Activated CD4-positive, alpha-beta T cell treated with anti-CD3 and anti-CD28 coated beads, Interleukin-2, amount 10 ng/mL, durations not matched to agents 7 days and 5 days (primary cell): ENCODE measurements around the gene SPRED2. TPM values are rescaled to one million over a fixed set of nuclear protein-coding genes. Genes with fewer than 3 reads are reported as not detected.
"Not testable (repeated sequence)": the region's sequence is repeated elsewhere in the genome, so short reads cannot be mapped to it uniquely, and the experiment has no call there.

Source experiments
- CTCF ChIA-PET: fragments of 350-600 bp; sonication (Branson Sonifier 250); formaldehyde crosslinking; loops from one replicate; lab custom pipeline; 2021; ENCODE audit warnings: antibody characterized with exemption; lab: Charles Lee
- POLR2A ChIA-PET: fragments of 350-600 bp; sonication (Branson Sonifier 250); formaldehyde crosslinking; loops from one replicate; lab custom pipeline; 2021; ENCODE audit warnings: antibody characterized with exemption; lab: Charles Lee
- DNase-seq: peaks from one replicate; pipeline ENCODE4 v3.0.0-alpha.2; 2020
- H3K27ac Mint-ChIP-seq: one replicate; pipeline ENCODE4 v1.8.0; 2021; ENCODE audit warnings: mild to moderate bottlenecking, moderate library complexity, mixed read lengths
- H3K27me3 Mint-ChIP-seq: one replicate; pipeline ENCODE4 v1.8.0; 2021; ENCODE audit warnings: mixed read lengths
- H3K36me3 Mint-ChIP-seq: one replicate; pipeline ENCODE4 v1.8.0; 2021; ENCODE audit warnings: low read depth, mixed read lengths
- H3K4me1 Mint-ChIP-seq: one replicate; pipeline ENCODE4 v1.8.0; 2021; ENCODE audit warnings: mixed read lengths
- H3K4me3 Mint-ChIP-seq: one replicate; pipeline ENCODE4 v1.8.0; 2021; ENCODE audit warnings: mild to moderate bottlenecking, moderate library complexity, mixed read lengths
- H3K9me3 Mint-ChIP-seq: one replicate; pipeline ENCODE4 v1.8.0; 2021; ENCODE audit warnings: mixed read lengths
- total RNA-seq, 2 experiments: library from RNA; stranded (reverse); gene quantifications; one replicate each; pipeline ENCODE4 v1.2.3, GENCODE V29; 2021

The SPRED2 gene
- total RNA-seq, 2 experiments from 2014 or later = 6.2 to 8.1 TPM

DNA sequence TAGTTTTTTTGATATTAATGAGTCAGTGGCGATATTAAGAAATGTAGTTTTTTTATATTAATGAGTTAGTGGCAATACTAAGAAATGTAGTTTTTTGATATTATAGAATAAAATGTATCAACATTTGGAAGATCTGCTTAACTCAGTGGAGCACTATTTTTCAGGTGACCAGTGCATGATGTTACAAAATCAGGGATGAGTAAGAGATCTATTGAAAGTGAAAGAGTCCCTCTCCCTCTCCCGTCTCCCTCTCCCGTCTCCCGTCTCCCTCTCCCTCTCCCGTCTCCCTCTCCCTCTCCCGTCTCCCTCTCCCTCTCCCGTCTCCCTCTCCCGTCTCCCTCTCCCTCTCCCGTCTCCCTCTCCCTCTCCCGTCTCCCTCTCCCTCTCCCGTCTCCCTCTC is 94.5 kb downstream of the SPRED2 start:
- H3K4me3 Mint-ChIP-seq, H3K27ac Mint-ChIP-seq, CTCF ChIA-PET, H3K4me1 Mint-ChIP-seq, DNase-seq, H3K36me3 Mint-ChIP-seq, H3K27me3 Mint-ChIP-seq, H3K9me3 Mint-ChIP-seq, POLR2A ChIA-PET: not testable (repeated sequence)

DNA sequence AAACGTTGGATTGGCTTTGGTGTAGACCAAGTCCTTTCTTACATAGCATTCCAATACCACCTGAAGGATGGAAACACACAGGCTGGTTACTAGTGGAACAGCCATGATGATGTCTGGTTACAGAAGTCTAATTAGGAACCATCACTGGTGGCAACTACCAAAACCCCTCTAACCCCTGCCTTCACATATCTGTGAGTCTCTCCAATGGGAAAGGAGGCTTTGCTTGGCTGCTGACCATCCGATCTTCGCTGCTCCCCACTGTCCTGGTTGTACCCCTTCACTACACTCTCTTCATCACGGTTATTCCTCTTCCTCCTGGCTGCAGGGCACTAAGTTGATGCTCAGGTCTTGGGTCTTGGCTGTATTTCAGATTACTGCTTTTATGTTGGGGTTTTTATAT is 97.7 kb downstream of the SPRED2 start:
- Mint-ChIP-seq H3K9me3 (no peaks in the 10 kb centered on the region), H3K4me1 (no peaks in the 10 kb centered on the region), H3K27me3 (no peaks in the 10 kb centered on the region), H3K36me3 (peaks cover 7% of the 10 kb centered on the region), H3K4me3 (no peak overlapping the region), H3K27ac (no peak overlapping the region)
- POLR2A ChIA-PET = no interaction called here
- CTCF ChIA-PET = no interaction called here
- no peak for DNase-seq

DNA sequence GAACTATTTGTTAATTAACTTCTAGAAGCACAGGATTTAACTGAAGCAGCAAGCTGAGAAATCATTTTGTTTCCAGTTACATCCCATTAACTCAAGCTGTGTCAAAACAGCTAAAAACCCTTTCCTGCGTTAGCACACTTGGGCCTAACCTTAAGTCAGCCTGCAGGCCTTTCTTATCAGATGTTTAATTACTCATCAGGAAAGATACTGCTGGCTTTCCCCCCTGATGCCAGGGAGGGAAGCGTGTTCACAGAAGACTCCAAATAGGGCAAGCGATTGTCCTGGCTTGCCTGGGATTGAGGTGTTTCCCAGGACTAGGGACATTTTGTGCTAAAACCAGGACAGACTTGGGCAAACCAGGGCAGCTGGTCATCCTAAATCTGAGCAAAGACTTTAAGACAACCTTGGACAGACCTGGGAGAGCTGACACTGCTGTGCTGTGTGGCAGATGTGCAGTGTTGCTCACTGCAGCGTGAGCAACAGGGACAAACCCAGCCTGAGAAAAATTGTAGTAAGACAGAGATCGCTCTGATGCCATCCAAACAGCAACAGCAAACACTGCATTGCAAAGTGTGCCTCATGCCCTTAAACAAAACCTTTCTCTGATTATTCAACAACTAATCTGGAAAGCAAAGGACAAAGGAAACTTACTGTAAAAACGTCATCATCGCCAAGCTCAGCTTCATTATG is 100.9 kb downstream of the SPRED2 start:
- H3K4me3 Mint-ChIP-seq = no peak overlapping the region
- ChIA-PET POLR2A (no interaction called here), CTCF (interaction anchor here (0.8 to 1.1 kb wide), 3 partner anchors 16 to 139 kb away, joined by 3 read pairs; no protein-coding TSS in a partner anchor)
- no peaks in the 10 kb centered on the region for H3K4me1 Mint-ChIP-seq
- H3K9me3 Mint-ChIP-seq = no peaks in the 10 kb centered on the region
- no peaks in the 10 kb centered on the region for H3K27me3 Mint-ChIP-seq
- DNase-seq = no peak
- H3K27ac Mint-ChIP-seq = no peak overlapping the region
- peaks cover 7% of the 10 kb centered on the region for H3K36me3 Mint-ChIP-seq

DNA sequence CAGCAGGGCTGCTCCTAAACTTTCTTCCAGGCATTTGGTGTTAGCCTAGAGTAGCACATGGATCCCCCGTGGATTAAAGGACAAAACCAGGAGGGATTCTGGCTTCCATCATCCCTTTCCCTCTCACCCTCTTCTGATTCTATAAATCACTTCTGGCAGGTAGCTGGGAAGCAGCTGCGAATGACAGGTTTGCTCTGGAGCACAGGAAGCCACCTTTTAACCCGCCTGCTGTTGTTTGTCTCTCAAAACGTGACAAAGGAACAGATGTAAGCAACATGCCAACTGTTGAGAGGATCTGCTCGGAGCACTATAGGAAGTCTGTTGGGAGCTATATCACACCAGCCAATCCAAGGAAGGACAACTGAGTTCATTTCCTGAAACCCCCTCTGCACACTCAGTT is 102.9 kb downstream of the SPRED2 start:
- POLR2A ChIA-PET = no interaction called here

DNA sequence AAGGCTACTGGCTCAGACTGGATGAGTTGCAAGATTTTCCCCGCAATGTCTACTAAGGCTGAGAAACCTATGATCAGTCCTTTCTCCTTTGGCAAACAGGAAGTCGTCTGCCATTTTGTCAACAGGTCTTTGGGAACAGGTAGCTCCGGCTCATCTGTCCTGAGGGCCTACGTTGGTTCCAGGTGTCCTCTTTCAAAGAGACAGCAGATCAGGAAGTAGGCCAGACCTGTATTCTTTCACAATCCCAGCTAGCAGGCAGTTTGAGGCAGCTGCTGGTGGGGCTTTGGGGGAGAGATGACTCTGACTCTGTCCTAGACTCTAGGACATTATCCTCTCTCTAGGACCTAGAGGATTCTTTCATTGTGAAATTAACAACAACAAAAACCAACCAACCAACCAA is 106.1 kb downstream of the SPRED2 start:
- Mint-ChIP-seq H3K4me3 (no peak overlapping the region), H3K36me3 (no peaks in the 10 kb centered on the region), H3K27ac (no peak overlapping the region), H3K9me3 (no peaks in the 10 kb centered on the region), H3K4me1 (no peaks in the 10 kb centered on the region), H3K27me3 (no peaks in the 10 kb centered on the region)
- no peak for DNase-seq
- ChIA-PET POLR2A (no interaction called here), CTCF (interaction anchor here (0.6 to 0.8 kb wide), 2 partner anchors 17 to 29 kb away, joined by 3 to 5 read pairs; no protein-coding TSS in a partner anchor)

More for the DNA sequence above, 102.9 kb downstream of the SPRED2 start:
- CTCF ChIA-PET = interaction anchor here (1.5 kb wide), 1 partner anchor 11 kb away, joined by 4 read pairs; no protein-coding TSS in a partner anchor
- Mint-ChIP-seq H3K4me1 (no peaks in the 10 kb centered on the region), H3K4me3 (no peak overlapping the region), H3K27me3 (no peaks in the 10 kb centered on the region), H3K27ac (no peak overlapping the region), H3K9me3 (no peaks in the 10 kb centered on the region), H3K36me3 (peaks cover 7% of the 10 kb centered on the region)
- DNase-seq = no peak

DNA sequence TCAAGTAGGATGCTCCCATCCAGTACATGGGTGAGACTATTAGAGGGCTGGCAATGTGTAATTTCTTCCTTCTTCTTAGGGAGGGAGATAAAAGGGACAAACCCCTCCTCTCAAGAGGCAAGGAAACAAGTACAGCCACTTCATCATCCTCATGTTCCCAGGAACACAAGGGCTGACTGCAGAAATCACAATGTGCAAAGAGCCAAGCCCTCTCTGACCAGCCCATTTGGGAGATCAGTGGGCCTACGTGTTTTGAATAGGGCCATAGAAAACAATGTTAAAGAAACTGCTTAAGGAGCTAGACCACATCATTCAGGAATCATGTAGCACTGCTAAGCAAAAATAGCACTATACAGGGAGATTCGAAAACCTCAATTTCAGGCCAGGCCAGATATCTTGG is 107.3 kb downstream of the SPRED2 start:
- no peaks in the 10 kb centered on the region for H3K27me3 Mint-ChIP-seq
- H3K27ac Mint-ChIP-seq = no peak overlapping the region
- no peaks in the 10 kb centered on the region for H3K9me3 Mint-ChIP-seq
- no peak for DNase-seq
- ChIA-PET CTCF (no interaction called here), POLR2A (no interaction called here)
- H3K36me3 Mint-ChIP-seq = no peaks in the 10 kb centered on the region
- H3K4me3 Mint-ChIP-seq = no peak overlapping the region
- H3K4me1 Mint-ChIP-seq = peaks cover 9% of the 10 kb centered on the region

DNA sequence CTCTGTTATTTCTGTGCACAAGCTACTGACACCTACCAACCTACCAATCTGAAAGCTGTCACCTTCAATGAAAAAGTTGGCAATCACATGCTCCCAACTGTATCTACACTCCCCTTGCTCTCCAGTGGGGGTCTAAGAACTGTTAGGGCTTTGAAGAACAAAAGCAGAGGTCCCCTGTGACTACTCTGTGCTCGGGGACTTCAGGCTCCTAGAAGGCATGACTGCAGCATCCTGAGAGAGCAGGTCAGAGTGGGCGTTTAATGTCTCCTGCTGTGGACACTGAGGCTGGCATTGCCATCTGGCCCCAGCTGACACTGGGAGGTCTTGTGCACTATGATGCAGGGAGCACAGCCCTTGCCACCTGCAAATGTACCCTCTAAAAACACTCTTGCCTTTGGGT is 111.5 kb downstream of the SPRED2 start:
- Mint-ChIP-seq H3K9me3 (peaks cover 4% of the 10 kb centered on the region), H3K27ac (no peak overlapping the region), H3K27me3 (no peaks in the 10 kb centered on the region), H3K4me1 (peaks cover 19% of the 10 kb centered on the region), H3K4me3 (no peak overlapping the region), H3K36me3 (peaks cover 4% of the 10 kb centered on the region)
- no peak for DNase-seq
- ChIA-PET CTCF (interaction anchor here (0.6 to 2.0 kb wide), 9 partner anchors 19 to 265 kb away, joined by 3 to 8 read pairs (median 3); no protein-coding TSS in a partner anchor), POLR2A (no interaction called here)

DNA sequence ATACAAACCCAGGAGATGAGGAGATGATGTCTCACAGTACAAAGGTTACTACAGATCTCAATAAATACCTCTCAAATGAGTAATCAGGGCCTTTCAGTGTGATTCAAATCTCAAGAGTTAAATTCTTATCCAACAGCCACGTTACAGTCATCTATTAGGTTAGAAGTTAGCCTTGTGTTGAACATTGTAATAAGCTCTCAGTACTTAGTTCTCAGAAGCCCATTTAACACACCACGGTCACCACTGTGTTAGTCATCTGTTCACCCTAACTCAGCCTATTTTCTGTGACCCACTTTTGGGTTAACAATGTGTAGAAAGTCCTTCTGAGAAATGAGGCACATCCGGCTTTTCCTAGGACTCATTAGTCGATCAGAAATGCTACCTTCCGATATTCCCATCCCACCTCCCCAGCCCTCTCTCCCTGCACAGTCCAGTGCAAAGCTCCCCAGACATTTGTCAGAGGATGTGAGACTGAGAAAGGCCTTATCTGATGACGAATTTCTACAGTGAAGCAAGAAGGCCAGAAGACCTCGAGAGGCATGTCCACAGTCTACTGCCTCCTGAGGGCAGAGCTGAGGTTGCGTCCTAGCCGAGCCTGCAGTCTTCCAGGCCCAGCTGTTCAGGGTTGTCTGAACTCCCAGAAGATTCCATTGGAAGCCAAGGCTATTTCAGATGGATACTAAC is 112.2 kb downstream of the SPRED2 start:
- Mint-ChIP-seq H3K36me3 (peaks cover 4% of the 10 kb centered on the region), H3K9me3 (peaks cover 4% of the 10 kb centered on the region), H3K4me1 (peaks cover 19% of the 10 kb centered on the region), H3K27me3 (no peaks in the 10 kb centered on the region), H3K4me3 (no peak overlapping the region), H3K27ac (no peak overlapping the region)
- CTCF ChIA-PET = interaction anchor here (0.6 to 2.0 kb wide), 12 partner anchors 11 to 356 kb away, joined by 3 to 8 read pairs (median 4); no protein-coding TSS in a partner anchor
- DNase-seq = no peak
- POLR2A ChIA-PET = no interaction called here

DNA sequence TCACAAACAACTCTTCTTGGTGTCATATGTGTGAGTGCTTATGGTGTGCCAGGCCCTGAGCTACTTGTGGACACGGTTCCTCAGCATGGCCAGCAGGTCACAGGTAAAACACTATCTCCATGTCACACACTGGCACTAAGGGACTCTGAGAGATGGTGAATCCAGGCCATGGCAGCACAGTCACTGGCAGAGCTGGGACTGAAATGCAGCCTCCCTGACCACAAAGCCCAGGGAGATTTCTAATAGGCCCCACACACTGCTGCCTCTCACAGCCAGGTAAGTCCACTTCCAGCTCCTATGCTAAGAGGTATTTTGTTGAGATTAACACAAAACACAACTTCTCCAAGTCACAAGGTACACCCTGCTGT is 112.7 kb downstream of the SPRED2 start:
- DNase-seq = no peak
- POLR2A ChIA-PET = no interaction called here
- peak overlapping the region; percentile 46 for H3K27ac Mint-ChIP-seq
- peaks cover 4% of the 10 kb centered on the region for H3K36me3 Mint-ChIP-seq
- H3K9me3 Mint-ChIP-seq = peaks cover 4% of the 10 kb centered on the region
- H3K4me3 Mint-ChIP-seq = no peak overlapping the region
- H3K27me3 Mint-ChIP-seq = no peaks in the 10 kb centered on the region
- H3K4me1 Mint-ChIP-seq = peaks cover 19% of the 10 kb centered on the region
- CTCF ChIA-PET = interaction anchor here (0.6 to 2.0 kb wide), 8 partner anchors 10 to 357 kb away, joined by 3 to 8 read pairs (median 4); no protein-coding TSS in a partner anchor

DNA sequence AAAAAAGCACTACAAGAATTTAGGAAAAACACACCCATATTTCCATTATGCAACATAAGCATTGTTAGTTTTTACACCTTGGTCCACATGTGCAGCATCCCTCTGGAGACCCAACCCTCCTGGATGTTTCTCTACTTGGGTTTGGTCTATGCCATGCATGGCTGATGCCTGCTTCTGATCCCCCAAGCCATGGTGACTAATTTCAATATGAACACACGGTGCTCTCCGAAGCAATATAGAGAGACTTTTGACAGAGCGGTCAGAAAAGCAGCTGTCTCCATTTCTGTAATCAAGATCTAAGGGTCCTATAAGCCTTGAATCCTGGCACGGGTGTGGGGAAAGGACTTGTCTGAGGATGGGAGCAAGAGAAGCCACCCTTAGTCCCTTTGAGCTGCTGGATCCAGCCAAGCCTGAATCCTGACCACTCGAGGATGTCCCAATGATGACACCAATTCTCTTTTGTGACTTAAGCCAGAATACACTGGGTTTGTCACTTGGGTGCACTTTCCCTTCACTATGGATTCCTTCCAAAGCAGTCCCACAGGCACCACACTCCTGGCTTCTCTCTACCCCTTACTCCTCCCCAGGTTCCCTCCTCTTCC is 113.2 kb downstream of the SPRED2 start:
- Mint-ChIP-seq H3K27me3 (no peaks in the 10 kb centered on the region), H3K36me3 (peaks cover 4% of the 10 kb centered on the region), H3K9me3 (peaks cover 4% of the 10 kb centered on the region), H3K4me3 (no peak overlapping the region), H3K4me1 (peaks cover 19% of the 10 kb centered on the region), H3K27ac (peak overlapping the region; percentile 46)
- ChIA-PET CTCF (interaction anchor here (0.8 to 2.0 kb wide), 5 partner anchors 10 to 43 kb away, joined by 3 to 8 read pairs (median 5); no protein-coding TSS in a partner anchor), POLR2A (no interaction called here)
- DNase-seq = no peak

DNA sequence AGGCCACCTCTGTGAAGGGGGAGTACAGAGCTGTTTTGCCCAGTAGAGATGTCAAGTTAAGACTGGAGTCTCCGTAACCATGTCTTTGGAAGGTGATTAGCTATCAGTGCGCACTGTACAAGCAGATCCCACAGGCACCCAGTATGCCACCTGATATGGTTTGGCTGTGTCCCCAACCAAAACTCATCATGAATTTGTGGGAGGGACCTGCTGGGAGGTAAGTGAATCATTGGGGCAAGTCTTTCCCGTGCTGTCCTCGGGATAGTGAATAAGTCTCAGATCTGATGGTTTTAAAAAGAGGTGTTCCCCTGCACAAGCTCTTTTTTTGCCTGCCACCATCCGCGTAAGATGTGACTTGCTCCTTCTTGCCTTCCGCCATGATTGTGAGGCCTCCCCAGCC is 114.6 kb downstream of the SPRED2 start:
- Mint-ChIP-seq H3K4me1 (peaks cover 24% of the 10 kb centered on the region), H3K4me3 (no peak overlapping the region), H3K9me3 (peaks cover 4% of the 10 kb centered on the region), H3K27me3 (no peaks in the 10 kb centered on the region), H3K36me3 (peaks cover 8% of the 10 kb centered on the region), H3K27ac (no peak overlapping the region)
- CTCF ChIA-PET = interaction anchor here (0.5 to 0.6 kb wide), 2 partner anchors 97 to 201 kb away, joined by 4 read pairs; no protein-coding TSS in a partner anchor
- POLR2A ChIA-PET = no interaction called here
- DNase-seq = no peak

DNA sequence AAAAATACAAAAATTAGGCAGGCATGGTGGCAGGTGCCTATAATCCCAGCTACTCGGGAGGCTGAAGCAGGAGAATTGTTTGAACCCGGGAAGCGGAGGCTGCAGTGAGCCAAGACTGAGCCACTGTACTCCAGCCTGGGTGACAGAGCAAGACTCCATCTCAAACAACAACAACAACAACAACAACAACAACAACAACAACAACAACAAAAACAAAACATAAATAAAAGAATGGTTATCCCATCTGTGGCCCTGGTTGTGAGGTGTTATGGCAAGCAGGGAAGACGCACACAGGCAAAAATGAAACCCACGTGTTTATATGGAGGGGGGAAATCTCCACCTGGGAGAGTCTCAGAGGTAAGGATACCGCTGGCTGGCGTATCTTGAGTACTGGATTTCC is 115.0 kb downstream of the SPRED2 start:
- H3K27ac Mint-ChIP-seq, H3K36me3 Mint-ChIP-seq, H3K9me3 Mint-ChIP-seq, H3K27me3 Mint-ChIP-seq, DNase-seq, H3K4me3 Mint-ChIP-seq: not testable (repeated sequence)
- ChIA-PET POLR2A (interaction anchor here (0.7 kb wide), 1 partner anchor 17 kb away, joined by 4 read pairs; no protein-coding TSS in a partner anchor), CTCF (interaction anchor here (0.5 to 0.6 kb wide), 2 partner anchors 96 to 200 kb away, joined by 4 read pairs; no protein-coding TSS in a partner anchor)
- H3K4me1 Mint-ChIP-seq = peaks cover 25% of the 10 kb centered on the region
